H9 (cell line): Measurements from ENCODE around the gene TBL3. TPM values are rescaled to one million over a fixed set of nuclear protein-coding genes. Genes with fewer than 3 reads are reported as not detected.

ENCODE experiments used
- DNase-seq: peaks from one replicate; pipeline ENCODE4 v3.0.0-alpha.2; 2017
- H2AFZ ChIP-seq: one replicate; pipeline ENCODE4 v1.6.1; 2013; ENCODE audit warnings: mild to moderate bottlenecking, low read length, control low read depth, moderate library complexity
- H2AK5ac ChIP-seq: 2 replicates; pipeline ENCODE4 v1.6.1; 2013; ENCODE audit warnings: low read length, control low read depth, mixed read lengths; ENCODE audit not compliant: insufficient read length
- H2BK120ac ChIP-seq: one replicate; pipeline ENCODE4 v1.6.1; 2013; ENCODE audit warnings: low read depth, mild to moderate bottlenecking, low read length, control low read depth, inconsistent platforms; ENCODE audit not compliant: poor library complexity, severe bottlenecking
- H2BK12ac ChIP-seq: 2 replicates; pipeline ENCODE4 v1.6.1; 2013; ENCODE audit warnings: low read length, control low read depth, mixed read lengths, low read depth; ENCODE audit not compliant: insufficient read length
- H2BK15ac ChIP-seq: 2 replicates; pipeline ENCODE4 v1.6.1; 2013; ENCODE audit warnings: low read depth, low read length, control low read depth
- H2BK20ac ChIP-seq: one replicate; pipeline ENCODE4 v1.6.1; 2013; ENCODE audit warnings: low read depth, mild to moderate bottlenecking, low read length, control low read depth, inconsistent platforms; ENCODE audit not compliant: poor library complexity, severe bottlenecking
- H2BK5ac ChIP-seq: 2 replicates; pipeline ENCODE4 v1.6.1; 2013; ENCODE audit warnings: low read length, control low read depth, mixed read lengths; ENCODE audit not compliant: insufficient read length
- H3K14ac ChIP-seq: 2 replicates; pipeline ENCODE4 v1.6.1; 2013; ENCODE audit warnings: low read length, control low read depth; ENCODE audit not compliant: insufficient read depth
- H3K18ac ChIP-seq: 2 replicates; pipeline ENCODE4 v1.6.1; 2013; ENCODE audit warnings: low read depth, mild to moderate bottlenecking, mixed read lengths, low read length, control low read depth; ENCODE audit not compliant: insufficient read length
- H3K23ac ChIP-seq: 2 replicates; pipeline ENCODE4 v1.6.1; 2013; ENCODE audit warnings: low read length, control low read depth, mixed read lengths, low read depth; ENCODE audit not compliant: insufficient read length
- H3K23me2 ChIP-seq: 2 replicates; pipeline ENCODE4 v1.6.1; 2013; ENCODE audit warnings: low read depth, mild to moderate bottlenecking, mixed read lengths, low read length, control low read depth; ENCODE audit not compliant: insufficient read length, poor library complexity, severe bottlenecking
- H3K27ac ChIP-seq: 2 replicates; pipeline ENCODE4 v1.5.1; 2013; ENCODE audit warnings: low read length, control low read depth, mixed read lengths, low read depth; ENCODE audit not compliant: insufficient read length
- H3K27me3 ChIP-seq: 2 replicates; pipeline ENCODE4 v1.6.1; 2013; ENCODE audit warnings: low read length, control low read depth, inconsistent platforms; ENCODE audit not compliant: insufficient read depth
- H3K4ac ChIP-seq: 2 replicates; pipeline ENCODE4 v1.6.1; 2013; ENCODE audit warnings: low read depth, mild to moderate bottlenecking, control low read depth, inconsistent platforms, low read length, moderate library complexity
- H3K4me1 ChIP-seq: 2 replicates; pipeline ENCODE4 v1.6.1; 2013; ENCODE audit warnings: low read length, control low read depth, inconsistent platforms; ENCODE audit not compliant: insufficient read depth
- H3K4me2 ChIP-seq: 2 replicates; pipeline ENCODE4 v1.6.1; 2013; ENCODE audit warnings: low read length, control low read depth, mixed read lengths; ENCODE audit not compliant: insufficient read length, insufficient read depth
- H3K56ac ChIP-seq: 2 replicates; pipeline ENCODE4 v1.6.1; 2013; ENCODE audit warnings: low read depth, mild to moderate bottlenecking, mixed read lengths, low read length, control low read depth; ENCODE audit not compliant: insufficient read length
- H3K79me1 ChIP-seq: 2 replicates; pipeline ENCODE4 v1.6.1; 2013; ENCODE audit warnings: low read depth, mild to moderate bottlenecking, moderate library complexity, low read length, control low read depth, inconsistent platforms; ENCODE audit not compliant: insufficient read depth, poor library complexity, severe bottlenecking
- H3K79me2 ChIP-seq: 2 replicates; pipeline ENCODE4 v1.6.1; 2013; ENCODE audit warnings: low read length, control low read depth, inconsistent platforms; ENCODE audit not compliant: insufficient read depth
- H3K9ac ChIP-seq: 2 replicates; pipeline ENCODE4 v1.6.1; 2013; ENCODE audit warnings: low read length, control low read depth, mixed read lengths; ENCODE audit not compliant: insufficient read length; ENCODE audit errors: extremely low read depth
- H3K9me3 ChIP-seq: one replicate; pipeline ENCODE4 v1.6.1; 2013; ENCODE audit warnings: low read depth, low read length, inconsistent platforms; ENCODE audit not compliant: control insufficient read depth
- H3T11ph ChIP-seq: one replicate; pipeline ENCODE4 v1.6.1; 2013; ENCODE audit warnings: mild to moderate bottlenecking, low read length, control low read depth, inconsistent platforms
- H4K20me1 ChIP-seq: one replicate; pipeline ENCODE4 v1.6.1; 2013; ENCODE audit not compliant: control insufficient read depth, insufficient read length, insufficient read depth
- H4K5ac ChIP-seq: 2 replicates; pipeline ENCODE4 v1.6.1; 2013; ENCODE audit warnings: low read depth, mild to moderate bottlenecking, mixed read lengths, low read length, control low read depth; ENCODE audit not compliant: insufficient read length
- H4K8ac ChIP-seq: replicated peaks from 2 replicates; pipeline ENCODE4 v1.6.1; 2013; ENCODE audit warnings: low read length, control low read depth, mixed read lengths, low read depth; ENCODE audit not compliant: insufficient read length
- H4K91ac ChIP-seq: 2 replicates; pipeline ENCODE4 v1.6.1; 2013; ENCODE audit warnings: low read depth, mild to moderate bottlenecking, moderate library complexity, mixed read lengths, low read length, control low read depth; ENCODE audit not compliant: insufficient read length
- H3K27ac Mint-ChIP-seq, 3 experiments: 2 replicates in 2 of 3; 3 replicates in 1 of 3; pipeline ENCODE4 v1.8.0; 2020 to 2021; ENCODE audit warnings: mixed read lengths in 3 of 3, mild to moderate bottlenecking in 1 of 3, moderate library complexity in 1 of 3
- H3K27me3 Mint-ChIP-seq: 2 replicates; pipeline ENCODE4 v1.8.0; 2021; ENCODE audit warnings: low read depth, mild to moderate bottlenecking, moderate library complexity, mixed read lengths
- H3K36me3 Mint-ChIP-seq, 3 experiments: 2 replicates in 2 of 3; 3 replicates in 1 of 3; pipeline ENCODE4 v1.8.0; 2020 to 2021; ENCODE audit warnings: low read depth in 3 of 3, mixed read lengths in 3 of 3; ENCODE audit not compliant: insufficient read depth in 1 of 3
- H3K4me1 Mint-ChIP-seq, 2 experiments: 2 replicates each; pipeline ENCODE4 v1.8.0; 2020; ENCODE audit warnings: mixed read lengths in 2 of 2
- H3K4me3 Mint-ChIP-seq, 2 experiments: 2 replicates in 1 of 2; 3 replicates in 1 of 2; pipeline ENCODE4 v1.8.0; 2020 to 2021; ENCODE audit warnings: mild to moderate bottlenecking in 2 of 2, mixed read lengths in 2 of 2, moderate library complexity in 1 of 2
- H3K9me3 Mint-ChIP-seq, 2 experiments: 2 replicates in 1 of 2; 3 replicates in 1 of 2; pipeline ENCODE4 v1.8.0; 2020; ENCODE audit warnings: mild to moderate bottlenecking in 2 of 2, mixed read lengths in 2 of 2, moderate library complexity in 1 of 2
- CTCF ChIP-seq: fragments of 200-600 bp; sonication (generic); conservative IDR thresholded peaks from 3 replicates; pipeline ENCODE4 v1.8.0; 2021; ENCODE audit warnings: antibody characterized with exemption, mild to moderate bottlenecking
- WGBS: extraction: QIAGEN DNeasy Blood & Tissue Kit; methylation state at CpG from one replicate; pipeline ENCODE4 v1.1.7; 2013; ENCODE audit warnings: missing lambda C conversion rate, low lambda C conversion rate, mixed read lengths; ENCODE audit not compliant: insufficient read length; ENCODE audit errors: extremely low coverage; 5-methylcytosine and 5-hydroxymethylcytosine counted together
- total RNA-seq: library from RNA; stranded (reverse); gene quantifications from 2 replicates; pipeline ENCODE4 v1.2.1, GENCODE V29; 2021

Gene TBL3
- total RNA-seq, 1 experiment from 2014 or later = 54.0 TPM

GRCh38 chr16:2028620-2029220, 56.9 kb downstream of the TBL3 start:
- H4K5ac ChIP-seq = no peak overlapping the region
- no peak overlapping the region for H2AK5ac ChIP-seq
- DNase-seq = no peak
- H3K27me3 Mint-ChIP-seq = peaks cover 31% of the 10 kb centered on the region
- no peak overlapping the region for H3K27ac Mint-ChIP-seq
- no peak overlapping the region for H3K4me2 ChIP-seq
- no peaks in the 10 kb centered on the region; a peak in 1 of 5 replicates for H3K9me3 Mint-ChIP-seq
- H3K27me3 ChIP-seq = peaks cover 7% of the 10 kb centered on the region; the same call in 1 of the 2 replicates
- H3K9ac ChIP-seq = no peak overlapping the region
- H3K9me3 ChIP-seq = no peaks in the 10 kb centered on the region
- H2AFZ ChIP-seq = no peak overlapping the region
- H2BK15ac ChIP-seq = no peak overlapping the region
- no peaks in the 10 kb centered on the region; the same call in 1 of the 2 replicates for H3K4me1 ChIP-seq
- H3K27ac ChIP-seq = no peak overlapping the region
- H3K23ac ChIP-seq = no peak overlapping the region
- H3K4me1 Mint-ChIP-seq = peaks cover 10 to 13% of the 10 kb centered on the region in 2 experiments
- no CpG with 5 or more reads among the region's 18 CpGs for WGBS
- peaks cover 3% of the 10 kb centered on the region for H3K23me2 ChIP-seq
- no peaks in the 10 kb centered on the region for H4K20me1 ChIP-seq
- H3K4ac ChIP-seq = no peak overlapping the region
- H2BK12ac ChIP-seq = no peak overlapping the region
- H3K36me3 Mint-ChIP-seq = no peaks in the 10 kb centered on the region
- H3K56ac ChIP-seq = no peak overlapping the region
- H2BK20ac ChIP-seq = no peak overlapping the region
- no peak overlapping the region for H2BK120ac ChIP-seq
- TF ChIP-seq CTCF = no peak
- no peak overlapping the region for H4K91ac ChIP-seq
- H4K8ac ChIP-seq = no peak overlapping the region
- H2BK5ac ChIP-seq = no peak overlapping the region
- no peak overlapping the region; a peak in 1 of 5 replicates for H3K4me3 Mint-ChIP-seq
- no peaks in the 10 kb centered on the region for H3K79me2 ChIP-seq
- no peak overlapping the region for H3T11ph ChIP-seq
- H3K14ac ChIP-seq = no peak overlapping the region
- H3K18ac ChIP-seq = no peak overlapping the region
- H3K79me1 ChIP-seq = no peaks in the 10 kb centered on the region
